ENCODE results near the gene SSBP3. TPM values are rescaled to one million over a fixed set of nuclear protein-coding genes. Genes with fewer than 3 reads are reported as not detected.

Gene SSBP3
- total and polyA plus RNA-seq, 9 of the 15 experiments (the other 6 are each of a cell fraction or from before 2014, with no cell fraction given), result 8.7 to 108 (median 33.8) TPM

GRCh38 chr1:54212872-54213271 lies 193.3 kb downstream of the SSBP3 start (continued):
- TF ChIP-seq RBM15 (IDR thresholded peaks at IDR 0.05; ENCODE audit: insufficient read depth, low read length) (no peak), XRCC3 (IDR thresholded peaks at IDR 0.05) (no peak), ZNF445 (CRISPR knock-in tag; IDR thresholded peaks at IDR 0.05; ENCODE audit: low read depth) (no peak), WHSC1 (IDR thresholded peaks at IDR 0.05; ENCODE audit: low read length) (peak; percentile 64), CBFB (CRISPR knock-in tag; IDR thresholded peaks at IDR 0.05) (no peak), TAF1 (IDR thresholded peaks at IDR 0.05; ENCODE audit: control insufficient read depth, extremely low read depth, insufficient read depth, low read length, severe bottlenecking) (no peak), GABPA (tag; conservative IDR thresholded peaks at IDR 0.05; ENCODE audit: low read depth) (no peak), ZNF764 (CRISPR knock-in tag; IDR thresholded peaks at IDR 0.05; ENCODE audit: low read depth) (no peak), SPI1 (IDR thresholded peaks at IDR 0.05; ENCODE audit: borderline replicate concordance, low read depth, low read length) (peak; percentile 71; the same call in 1 of the 2 replicates), CBFA2T2 (conservative IDR thresholded peaks at IDR 0.05) (peak; percentile 68), CBX3 (IDR thresholded peaks at IDR 0.05; ENCODE audit: borderline replicate concordance in 1 of 2, low read length in 2 of 2) (no peak), ATF1 (CRISPR knock-in tag; IDR thresholded peaks at IDR 0.05) (no peak), ATF1 (tag; IDR thresholded peaks at IDR 0.05) (0 out of 2 replicates have a peak, but pooled peaks have one; percentile 3), SRSF7 (optimal IDR thresholded peaks at IDR 0.05; ENCODE audit: low read depth, low read length) (no peak), STAT5A (IDR thresholded peaks at IDR 0.05; ENCODE audit: borderline replicate concordance, low read length) (no peak), POLR2B (IDR thresholded peaks at IDR 0.05; ENCODE audit: low read depth, partially characterized antibody) (no peak), PHF20 (IDR thresholded peaks at IDR 0.05; ENCODE audit: partially characterized antibody) (no peak), ZNF174 (CRISPR knock-in tag; IDR thresholded peaks at IDR 0.05) (no peak), MEF2A (IDR thresholded peaks at IDR 0.05; ENCODE audit: control insufficient read depth, low read depth, low read length) (no peak), EP400 (IDR thresholded peaks at IDR 0.05) (no peak), CREM (IDR thresholded peaks at IDR 0.05; ENCODE audit: low read depth) (0 out of 2 replicates have a peak, but pooled peaks have one; percentile 10), NFE2 (IDR thresholded peaks at IDR 0.05; ENCODE audit: low read depth) (peak; percentile 79), LCOR (CRISPR knock-in tag; IDR thresholded peaks at IDR 0.05) (no peak)
- TF ChIP-seq, protein P1, sequence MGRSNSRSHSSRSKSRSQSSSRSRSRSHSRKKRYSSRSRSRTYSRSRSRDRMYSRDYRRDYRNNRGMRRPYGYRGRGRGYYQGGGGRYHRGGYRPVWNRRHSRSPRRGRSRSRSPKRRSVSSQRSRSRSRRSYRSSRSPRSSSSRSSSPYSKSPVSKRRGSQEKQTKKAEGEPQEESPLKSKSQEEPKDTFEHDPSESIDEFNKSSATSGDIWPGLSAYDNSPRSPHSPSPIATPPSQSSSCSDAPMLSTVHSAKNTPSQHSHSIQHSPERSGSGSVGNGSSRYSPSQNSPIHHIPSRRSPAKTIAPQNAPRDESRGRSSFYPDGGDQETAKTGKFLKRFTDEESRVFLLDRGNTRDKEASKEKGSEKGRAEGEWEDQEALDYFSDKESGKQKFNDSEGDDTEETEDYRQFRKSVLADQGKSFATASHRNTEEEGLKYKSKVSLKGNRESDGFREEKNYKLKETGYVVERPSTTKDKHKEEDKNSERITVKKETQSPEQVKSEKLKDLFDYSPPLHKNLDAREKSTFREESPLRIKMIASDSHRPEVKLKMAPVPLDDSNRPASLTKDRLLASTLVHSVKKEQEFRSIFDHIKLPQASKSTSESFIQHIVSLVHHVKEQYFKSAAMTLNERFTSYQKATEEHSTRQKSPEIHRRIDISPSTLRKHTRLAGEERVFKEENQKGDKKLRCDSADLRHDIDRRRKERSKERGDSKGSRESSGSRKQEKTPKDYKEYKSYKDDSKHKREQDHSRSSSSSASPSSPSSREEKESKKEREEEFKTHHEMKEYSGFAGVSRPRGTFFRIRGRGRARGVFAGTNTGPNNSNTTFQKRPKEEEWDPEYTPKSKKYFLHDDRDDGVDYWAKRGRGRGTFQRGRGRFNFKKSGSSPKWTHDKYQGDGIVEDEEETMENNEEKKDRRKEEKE (IDR thresholded peaks at IDR 0.05; ENCODE audit: borderline replicate concordance in 1 of 2, control insufficient read depth in 1 of 2, low read depth in 2 of 2, low read length in 1 of 2), result no peak
- TF ChIP-seq, protein P2, sequence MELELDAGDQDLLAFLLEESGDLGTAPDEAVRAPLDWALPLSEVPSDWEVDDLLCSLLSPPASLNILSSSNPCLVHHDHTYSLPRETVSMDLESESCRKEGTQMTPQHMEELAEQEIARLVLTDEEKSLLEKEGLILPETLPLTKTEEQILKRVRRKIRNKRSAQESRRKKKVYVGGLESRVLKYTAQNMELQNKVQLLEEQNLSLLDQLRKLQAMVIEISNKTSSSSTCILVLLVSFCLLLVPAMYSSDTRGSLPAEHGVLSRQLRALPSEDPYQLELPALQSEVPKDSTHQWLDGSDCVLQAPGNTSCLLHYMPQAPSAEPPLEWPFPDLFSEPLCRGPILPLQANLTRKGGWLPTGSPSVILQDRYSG (tag; conservative IDR thresholded peaks at IDR 0.05; ENCODE audit: low read depth), result peak; percentile 81; the same call in 1 of the 2 replicates
- TF ChIP-seq, protein P3, sequence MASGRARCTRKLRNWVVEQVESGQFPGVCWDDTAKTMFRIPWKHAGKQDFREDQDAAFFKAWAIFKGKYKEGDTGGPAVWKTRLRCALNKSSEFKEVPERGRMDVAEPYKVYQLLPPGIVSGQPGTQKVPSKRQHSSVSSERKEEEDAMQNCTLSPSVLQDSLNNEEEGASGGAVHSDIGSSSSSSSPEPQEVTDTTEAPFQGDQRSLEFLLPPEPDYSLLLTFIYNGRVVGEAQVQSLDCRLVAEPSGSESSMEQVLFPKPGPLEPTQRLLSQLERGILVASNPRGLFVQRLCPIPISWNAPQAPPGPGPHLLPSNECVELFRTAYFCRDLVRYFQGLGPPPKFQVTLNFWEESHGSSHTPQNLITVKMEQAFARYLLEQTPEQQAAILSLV (tag; IDR thresholded peaks at IDR 0.05), result peak; percentile 53; the same call in 1 of the 2 replicates
